ENCODE data around the gene EML1. TPM values are rescaled to one million over a fixed set of nuclear protein-coding genes. Genes with fewer than 3 reads are reported as not detected.

EML1 gene
- total RNA-seq, 1 experiment from 2014 or later: 12.0 TPM

DNA sequence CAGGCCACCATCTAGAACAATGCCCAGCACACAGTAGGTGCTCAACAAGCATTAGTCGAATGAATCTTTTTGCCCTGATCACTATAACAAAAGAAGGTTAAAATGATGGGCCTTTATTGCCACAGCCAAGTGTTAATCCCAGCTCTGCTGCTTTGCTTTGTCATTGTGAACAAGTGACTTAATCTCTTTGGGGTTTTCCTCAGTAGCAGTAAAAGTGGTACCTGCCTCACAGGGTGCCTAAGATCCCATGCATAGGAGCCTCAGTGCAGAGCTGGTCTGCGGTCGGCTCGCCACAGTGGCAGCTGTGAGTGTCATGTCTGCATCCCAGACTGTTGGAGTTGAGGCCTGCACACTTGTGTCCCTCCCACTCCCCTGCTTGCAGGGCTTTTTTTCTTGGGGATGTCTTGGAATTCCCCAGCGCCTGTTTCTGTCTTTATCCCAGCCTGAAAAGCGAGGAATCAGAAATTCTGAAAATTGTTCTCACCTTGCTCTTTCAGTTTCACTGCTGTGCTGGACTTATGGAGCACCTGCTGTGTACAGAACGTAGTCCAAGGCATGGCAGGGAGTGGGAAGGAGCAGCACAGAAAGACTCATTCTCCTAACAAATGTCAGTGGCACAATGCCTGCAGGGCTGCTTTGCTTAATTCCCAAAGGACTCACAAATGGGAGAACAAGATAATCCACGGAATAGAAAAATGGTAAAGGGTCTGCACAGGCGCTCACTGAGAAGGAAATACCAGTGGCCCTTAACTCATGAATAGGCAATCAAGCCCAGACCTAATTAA is 90.8 kb downstream of the EML1 start:
- CTCF ChIA-PET: interaction anchor here (0.6 kb wide), 1 partner anchor 108 kb away, joined by 8 read pairs; no protein-coding TSS in a partner anchor

DNA sequence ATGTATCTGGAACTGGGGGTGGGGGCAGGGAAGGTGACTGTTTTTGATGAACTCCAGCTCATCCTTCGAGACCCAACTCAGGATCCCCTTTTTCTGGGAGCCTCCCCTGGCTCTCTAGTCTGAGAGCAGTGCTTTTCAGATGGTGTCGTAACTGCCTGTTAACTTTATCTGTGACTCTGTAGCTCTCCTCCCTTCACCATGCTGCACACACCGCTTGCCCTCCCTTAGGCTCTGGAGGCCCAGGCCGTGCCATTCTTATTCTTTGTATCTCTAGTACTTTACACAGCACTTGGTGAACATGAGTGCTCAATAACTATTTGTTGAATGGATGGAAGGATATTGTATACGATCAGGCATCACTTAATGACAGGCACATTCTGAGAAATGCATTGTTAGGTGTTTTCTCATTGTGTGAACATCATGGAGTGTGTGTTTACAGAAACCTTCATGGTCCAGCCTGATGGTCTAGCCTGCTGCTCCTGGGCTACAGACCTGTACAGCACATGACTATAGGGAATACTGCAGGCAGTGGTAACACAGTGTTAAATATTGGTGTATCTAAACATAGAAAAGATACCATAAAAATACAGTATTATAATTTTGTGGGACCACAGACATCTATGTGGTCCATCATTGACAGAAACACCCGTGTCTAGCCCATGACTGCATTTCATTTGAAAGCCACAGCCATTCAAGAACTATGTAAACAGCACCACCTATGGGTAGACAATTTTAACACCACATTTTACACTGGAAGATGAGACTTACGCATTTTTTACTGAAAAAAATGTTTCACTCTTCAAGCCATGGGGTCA is 91.8 kb downstream of the EML1 start:
- TF ChIP-seq EZH2phosphoT487 (IDR thresholded peaks at IDR 0.05; ENCODE audit: borderline replicate concordance, low read length) (no peak), EZH2 (IDR thresholded peaks at IDR 0.05; ENCODE audit: low read length, unreplicated experiment) (no peak)
- TF ChIP-seq, protein P1, sequence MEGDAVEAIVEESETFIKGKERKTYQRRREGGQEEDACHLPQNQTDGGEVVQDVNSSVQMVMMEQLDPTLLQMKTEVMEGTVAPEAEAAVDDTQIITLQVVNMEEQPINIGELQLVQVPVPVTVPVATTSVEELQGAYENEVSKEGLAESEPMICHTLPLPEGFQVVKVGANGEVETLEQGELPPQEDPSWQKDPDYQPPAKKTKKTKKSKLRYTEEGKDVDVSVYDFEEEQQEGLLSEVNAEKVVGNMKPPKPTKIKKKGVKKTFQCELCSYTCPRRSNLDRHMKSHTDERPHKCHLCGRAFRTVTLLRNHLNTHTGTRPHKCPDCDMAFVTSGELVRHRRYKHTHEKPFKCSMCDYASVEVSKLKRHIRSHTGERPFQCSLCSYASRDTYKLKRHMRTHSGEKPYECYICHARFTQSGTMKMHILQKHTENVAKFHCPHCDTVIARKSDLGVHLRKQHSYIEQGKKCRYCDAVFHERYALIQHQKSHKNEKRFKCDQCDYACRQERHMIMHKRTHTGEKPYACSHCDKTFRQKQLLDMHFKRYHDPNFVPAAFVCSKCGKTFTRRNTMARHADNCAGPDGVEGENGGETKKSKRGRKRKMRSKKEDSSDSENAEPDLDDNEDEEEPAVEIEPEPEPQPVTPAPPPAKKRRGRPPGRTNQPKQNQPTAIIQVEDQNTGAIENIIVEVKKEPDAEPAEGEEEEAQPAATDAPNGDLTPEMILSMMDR (conservative IDR thresholded peaks at IDR 0.05; ENCODE audit: low read depth, low read length): peak; percentile 90
- intact Hi-C loops (cut with micrococcal nuclease): loop anchor here (1.0 to 2.0 kb wide), 3 partner anchors 90 to 202 kb away; no protein-coding TSS in a partner anchor
- Histone ChIP-seq H3K36me3 (ENCODE audit: low read depth, low read length) (no peaks in the 10 kb centered on the region), H2AFZ (ENCODE audit: low read length) (no peak overlapping the region), H3F3A (ENCODE audit: low read length, unreplicated experiment) (no peaks in the 10 kb centered on the region), H3K9me2 (replicated peaks; ENCODE audit: low read length) (no peaks in the 10 kb centered on the region), H3K4me3 (ENCODE audit: low read length) (no peak overlapping the region), H3K9me3 (ENCODE audit: low read length) (no peaks in the 10 kb centered on the region), H3K27me3 (ENCODE audit: low read length) (no peaks in the 10 kb centered on the region), H3K27ac (ENCODE audit: low read length) (no peak overlapping the region), H3K4me1 (ENCODE audit: insufficient read depth, low read length) (peaks cover 5% of the 10 kb centered on the region), H3K4me2 (ENCODE audit: low read length) (no peak overlapping the region), H3K9ac (ENCODE audit: low read length) (no peak overlapping the region), H4K20me1 (ENCODE audit: low read length) (no peaks in the 10 kb centered on the region), H3K79me2 (ENCODE audit: low read length) (no peaks in the 10 kb centered on the region)
- ChIA-PET POLR2A (ENCODE audit: unreplicated experiment) (no interaction called here), CTCF (interaction anchor here (0.7 kb wide), 1 partner anchor 86 kb away, joined by 3 read pairs; no protein-coding TSS in a partner anchor)
- no TSS peak for BruUV-seq (replicated peaks)
- DNase-seq: peak; percentile 76
- peak; percentile 82 for ATAC-seq

More for the DNA sequence above, 90.8 kb downstream of the EML1 start:
- no peaks in the 10 kb centered on the region for H4K20me1 ChIP-seq (ENCODE audit: low read length)
- H3K9me3 ChIP-seq (ENCODE audit: low read length): no peaks in the 10 kb centered on the region
- POLR2A ChIA-PET (ENCODE audit: unreplicated experiment): no interaction called here
- no peaks in the 10 kb centered on the region for H3K36me3 ChIP-seq (ENCODE audit: low read depth, low read length)
- no peaks in the 10 kb centered on the region for H3K9me2 ChIP-seq (replicated peaks; ENCODE audit: low read length)
- no peak for ATAC-seq
- no TSS peak for BruUV-seq (replicated peaks)
- no peak overlapping the region for H3K4me2 ChIP-seq (ENCODE audit: low read length)
- no peaks in the 10 kb centered on the region for H3F3A ChIP-seq (ENCODE audit: low read length, unreplicated experiment)
- peaks cover 14% of the 10 kb centered on the region for H3K4me1 ChIP-seq (ENCODE audit: insufficient read depth, low read length)
- no peaks in the 10 kb centered on the region for H3K79me2 ChIP-seq (ENCODE audit: low read length)
- H3K4me3 ChIP-seq (ENCODE audit: low read length): no peak overlapping the region
- TF ChIP-seq, protein P1 (conservative IDR thresholded peaks at IDR 0.05; ENCODE audit: low read depth, low read length): no peak
- TF ChIP-seq EZH2phosphoT487 (IDR thresholded peaks at IDR 0.05; ENCODE audit: borderline replicate concordance, low read length): no peak
- no peak for TF ChIP-seq EZH2 (IDR thresholded peaks at IDR 0.05; ENCODE audit: low read length, unreplicated experiment)
- no peak for DNase-seq
- H3K9ac ChIP-seq (ENCODE audit: low read length): no peak overlapping the region
- no peak overlapping the region for H3K27ac ChIP-seq (ENCODE audit: low read length)
- H2AFZ ChIP-seq (ENCODE audit: low read length): no peak overlapping the region
- intact Hi-C loops (cut with micrococcal nuclease): loop anchor here (2.0 kb wide), 1 partner anchor 89 kb away; no protein-coding TSS in a partner anchor
- no peaks in the 10 kb centered on the region for H3K27me3 ChIP-seq (ENCODE audit: low read length)

All from PC-3 (cell line).